Left ventricle myocardium superior (tissue), 1 donor: ENCODE measurements around the gene VSIG4. TPM values are rescaled to one million over a fixed set of nuclear protein-coding genes. Genes with fewer than 3 reads are reported as not detected.
"Not testable (repeated sequence)": the region's sequence is repeated elsewhere in the genome, so short reads cannot be mapped to it uniquely, and the experiment has no call there.

Source experiments
- ATAC-seq: fragments of 200-7000 bp; cut with Tn5 transposase; one replicate; pipeline ENCODE4 v1.9.1; 2020; ENCODE audit warnings: mild to moderate bottlenecking, moderate library complexity
- DNase-seq: peaks from one replicate; pipeline ENCODE4 v3.0.0-alpha.2; 2020
- intact Hi-C: fragments of 100-400 bp; cut with micrococcal nuclease; formaldehyde crosslinking; loops from one replicate; pipeline ENCODE4 v1.11.0; 2022
- total RNA-seq: library from RNA; stranded (reverse); fragmentation: NEBNext Ultra II Directional; extraction: Animal tissue kit (Norgen Biotek cat#: 25700); gene quantifications from one replicate; pipeline ENCODE4 v1.2.1, GENCODE V29; 2021
- donor health status: DM: no; HTN: yes; CAD: no; lungs with severe emphysema.

Gene VSIG4
- total RNA-seq, 1 donor from 2014 or later: 42.1 TPM

GRCh38 chrX:65993915-65994460 lies 45.9 kb downstream of the VSIG4 start:
- intact Hi-C loops: no loop called here
- ATAC-seq: no peak
- DNase-seq: no peak

GRCh38 chrX:65993332-65993731 lies 46.5 kb downstream of the VSIG4 start:
- ATAC-seq: no peak
- no peak for DNase-seq
- intact Hi-C loops: no loop called here

- no peak for ATAC-seq
- intact Hi-C loops: no loop called here
- DNase-seq: no peak
Observed at GRCh38 chrX:65990702-65991101, 49.2 kb downstream of the VSIG4 start.

GRCh38 chrX:65987811-65988210 lies 52.1 kb downstream of the VSIG4 start:
- intact Hi-C loops: loop anchor here (2.0 kb wide), 1 partner anchor 405 kb away; no protein-coding TSS in a partner anchor
- ATAC-seq: no peak

GRCh38 chrX:65985922-65986588 lies 53.8 kb downstream of the VSIG4 start:
- DNase-seq (peak; percentile 23), ATAC-seq (peak; percentile 86)
- intact Hi-C loops: loop anchor here (2.0 kb wide), 1 partner anchor 403 kb away; no protein-coding TSS in a partner anchor

More at GRCh38 chrX:65987811-65988210, 52.1 kb downstream of the VSIG4 start:
- DNase-seq: no peak

GRCh38 chrX:65985211-65985610 lies 54.7 kb downstream of the VSIG4 start:
- ATAC-seq: no peak
- intact Hi-C loops: no loop called here
- DNase-seq: no peak

- ATAC-seq, intact Hi-C loops, DNase-seq: not testable (repeated sequence)
Observed at GRCh38 chrX:65977161-65977560, 62.7 kb downstream of the VSIG4 start.

- ATAC-seq (no peak), DNase-seq (no peak)
- intact Hi-C loops: no loop called here
Observed at GRCh38 chrX:65976161-65976560, 63.7 kb downstream of the VSIG4 start.

- DNase-seq, ATAC-seq, intact Hi-C loops: not testable (repeated sequence)
Observed at GRCh38 chrX:65975161-65975751, 64.6 kb downstream of the VSIG4 start.

Other genes with a start within 250 kb of the VSIG4 start
- gene HEPH, start 124.2 kb upstream of the VSIG4 start, total RNA-seq: 11.8 TPM